SH-SY5Y (cell line): ENCODE measurements around the gene ALDH1B1.

Source experiments
- GATA2 ChIP-seq: IDR thresholded peaks from 2 replicates; pipeline ENCODE4 v1.6.1; 2011; ENCODE audit warnings: mild to moderate bottlenecking, low read depth, low read length
- GATA3 ChIP-seq: IDR thresholded peaks from 2 replicates; pipeline ENCODE4 v1.6.1; 2011; ENCODE audit warnings: low read depth, mild to moderate bottlenecking, low read length, moderate library complexity

GRCh38 chr9:38439291-38439915 lies 46.9 kb downstream of the ALDH1B1 start:
- no peak for TF ChIP-seq GATA2
- TF ChIP-seq GATA3 = no peak
